GM21367 (cell line): Measurements from ENCODE around the gene SSTR4.
"Not testable (repeated sequence)": the region's sequence is repeated elsewhere in the genome, so short reads cannot be mapped to it uniquely, and the experiment has no call there.

ENCODE experiments used
- ATAC-seq: cut with Tn5 transposase; IDR thresholded peaks from one replicate; pipeline ENCODE4 v1.9.1; 2021; ENCODE audit not compliant: unreplicated experiment

The SSTR4 gene

GRCh38 chr20:23017516-23017915, 17.6 kb upstream of the SSTR4 start:
- no peak for ATAC-seq

- ATAC-seq: no peak
Observed at GRCh38 chr20:23018432-23018831, 16.7 kb upstream of the SSTR4 start.

GRCh38 chr20:23018941-23019340, 16.2 kb upstream of the SSTR4 start:
- ATAC-seq: no peak

- no peak for ATAC-seq
Observed at GRCh38 chr20:23019403-23019802, 15.7 kb upstream of the SSTR4 start.

GRCh38 chr20:23020230-23021018, 14.7 kb upstream of the SSTR4 start:
- ATAC-seq: no peak

GRCh38 chr20:23021541-23021940, 13.6 kb upstream of the SSTR4 start:
- no peak for ATAC-seq

GRCh38 chr20:23021951-23022350, 13.2 kb upstream of the SSTR4 start:
- no peak for ATAC-seq

- no peak for ATAC-seq
Observed at GRCh38 chr20:23022849-23023248, 12.3 kb upstream of the SSTR4 start.

GRCh38 chr20:23023621-23024177, 11.4 kb upstream of the SSTR4 start:
- ATAC-seq: no peak

GRCh38 chr20:23024701-23025100, 10.4 kb upstream of the SSTR4 start:
- ATAC-seq: no peak

- ATAC-seq: not testable (repeated sequence)
Observed at GRCh38 chr20:23025503-23025902, 9.6 kb upstream of the SSTR4 start.

- ATAC-seq: no peak
Observed at GRCh38 chr20:23027721-23028120, 7.4 kb upstream of the SSTR4 start.

GRCh38 chr20:23028392-23028791, 6.7 kb upstream of the SSTR4 start:
- ATAC-seq: no peak

GRCh38 chr20:23029324-23029723, 5.8 kb upstream of the SSTR4 start:
- no peak for ATAC-seq

GRCh38 chr20:23031346-23031745, 3.8 kb upstream of the SSTR4 start:
- ATAC-seq: no peak

- ATAC-seq: no peak
Observed at GRCh38 chr20:23032056-23032749, 2.9 kb upstream of the SSTR4 start.

- ATAC-seq: no peak
Observed at GRCh38 chr20:23032750-23033078, 2.4 kb upstream of the SSTR4 start.

- no peak for ATAC-seq
Observed at GRCh38 chr20:23033918-23034317, 1.2 kb upstream of the SSTR4 start.

- no peak for ATAC-seq
Observed at GRCh38 chr20:23035731-23036130, 619 bp downstream of the SSTR4 start.

GRCh38 chr20:23036371-23036770, 1.3 kb downstream of the SSTR4 start:
- ATAC-seq: no peak

- no peak for ATAC-seq
Observed at GRCh38 chr20:23037017-23037481, 1.9 kb downstream of the SSTR4 start.
